OCI-LY3 (cell line): ENCODE data around the gene MIGA2.

Experiments
- H2AFZ ChIP-seq: fragments of 200-600, 300-600 bp; shearing (Covaris generic); 2 replicates; pipeline ENCODE4 v1.6.0; 2014; ENCODE audit warnings: antibody characterized with exemption, low read depth, low read length
- H3K27ac ChIP-seq: fragments of 200-600, 300-600 bp; sonication (generic); 2 replicates; pipeline ENCODE4 v1.5.1; 2014; ENCODE audit warnings: mild to moderate bottlenecking, low read length, moderate library complexity, mixed read lengths
- H3K27me3 ChIP-seq: fragments of 200-600, 300-600 bp; sonication (generic); 2 replicates; pipeline ENCODE4 v1.6.1; 2014; ENCODE audit warnings: low read depth, low read length, mixed read lengths
- H3K36me3 ChIP-seq: fragments of 200-600, 300-600 bp; sonication (generic); replicated peaks from 2 replicates; pipeline ENCODE3; 2014; ENCODE audit warnings: low read depth, low read length, mixed read lengths
- H3K4me1 ChIP-seq: fragments of 300-600, 200-600 bp; sonication (generic); 2 replicates; pipeline ENCODE4 v1.6.1; 2014; ENCODE audit warnings: low read length, mixed read lengths
- H3K4me2 ChIP-seq: fragments of 200-600, 300-600 bp; sonication (generic); 2 replicates; pipeline ENCODE4 v1.6.1; 2014; ENCODE audit warnings: low read length, mixed read lengths
- H3K4me3 ChIP-seq: fragments of 300-600, 200-600 bp; sonication (generic); 2 replicates; pipeline ENCODE4 v1.5.1; 2014; ENCODE audit warnings: antibody characterized with exemption, mild to moderate bottlenecking, low read length, moderate library complexity
- H3K79me2 ChIP-seq: fragments of 300-600, 200-600 bp; shearing (Covaris generic); 2 replicates; pipeline ENCODE4 v1.6.1; 2014; ENCODE audit warnings: mild to moderate bottlenecking, low read length, mixed read lengths
- H3K9ac ChIP-seq: fragments of 300-600, 200-600 bp; shearing (Covaris generic); 2 replicates; pipeline ENCODE4 v1.6.0; 2014; ENCODE audit warnings: mild to moderate bottlenecking, low read length, moderate library complexity
- H3K9me3 ChIP-seq: fragments of 200-600, 300-600 bp; shearing (Covaris generic); 2 replicates; pipeline ENCODE4 v1.6.1; 2014; ENCODE audit warnings: low read length, mixed read lengths; ENCODE audit not compliant: insufficient read depth
- H4K20me1 ChIP-seq: fragments of 200-600, 300-600 bp; sonication (generic); 2 replicates; pipeline ENCODE4 v1.6.1; 2016; ENCODE audit warnings: low read length, mixed read lengths; ENCODE audit not compliant: insufficient read depth
- EZH2phosphoT487 ChIP-seq: fragments of 200-600 bp; shearing (Covaris generic); IDR thresholded peaks from 2 replicates; pipeline ENCODE4 v1.6.1; 2018; ENCODE audit warnings: antibody characterized with exemption, mixed run types, low read depth
- TF ChIP-seq, protein P1 (sequence below): fragments of 200-600, 300-600 bp; sonication (generic); IDR thresholded peaks from 2 replicates; pipeline ENCODE4 v1.5.1; 2014; ENCODE audit warnings: antibody characterized with exemption, low read length, low read depth

MIGA2 gene

DNA sequence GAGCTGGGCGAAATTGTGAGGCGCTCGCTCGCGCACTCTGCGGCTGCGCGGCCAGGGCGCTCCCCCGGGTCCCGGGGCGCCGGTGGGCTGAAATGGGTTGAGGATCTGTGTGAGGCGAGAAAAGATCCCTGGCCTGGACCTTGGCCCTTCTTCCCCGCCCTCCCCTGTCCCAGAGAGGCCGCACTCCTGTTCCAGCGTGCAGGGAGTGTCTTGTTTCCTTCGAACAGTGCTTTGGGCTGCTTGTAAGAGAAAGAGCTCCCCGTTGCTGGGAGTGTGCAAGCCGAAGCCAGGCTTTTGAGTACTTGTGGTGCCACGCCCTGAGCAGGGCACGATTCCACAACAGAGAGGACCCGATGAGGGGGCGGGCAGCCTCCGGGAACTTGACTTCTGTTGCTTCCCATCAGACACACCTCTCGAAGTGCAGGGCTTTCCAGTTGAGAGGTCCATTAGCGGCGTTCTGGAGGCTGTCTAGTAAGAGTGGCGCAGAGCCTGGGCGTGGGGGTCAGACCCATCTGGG, 45.0 kb downstream of the MIGA2 start:
- peak overlapping the region; percentile 93 for H3K4me3 ChIP-seq
- H3K79me2 ChIP-seq, result peaks cover 23% of the 10 kb centered on the region
- H3K27me3 ChIP-seq, result no peaks in the 10 kb centered on the region
- H3K36me3 ChIP-seq, result peaks cover 8% of the 10 kb centered on the region
- peak overlapping the region; percentile 53 for H3K27ac ChIP-seq
- H3K9me3 ChIP-seq, result no peaks in the 10 kb centered on the region
- no peaks in the 10 kb centered on the region; the same call in 1 of the 2 replicates for H4K20me1 ChIP-seq
- TF ChIP-seq, protein P1, sequence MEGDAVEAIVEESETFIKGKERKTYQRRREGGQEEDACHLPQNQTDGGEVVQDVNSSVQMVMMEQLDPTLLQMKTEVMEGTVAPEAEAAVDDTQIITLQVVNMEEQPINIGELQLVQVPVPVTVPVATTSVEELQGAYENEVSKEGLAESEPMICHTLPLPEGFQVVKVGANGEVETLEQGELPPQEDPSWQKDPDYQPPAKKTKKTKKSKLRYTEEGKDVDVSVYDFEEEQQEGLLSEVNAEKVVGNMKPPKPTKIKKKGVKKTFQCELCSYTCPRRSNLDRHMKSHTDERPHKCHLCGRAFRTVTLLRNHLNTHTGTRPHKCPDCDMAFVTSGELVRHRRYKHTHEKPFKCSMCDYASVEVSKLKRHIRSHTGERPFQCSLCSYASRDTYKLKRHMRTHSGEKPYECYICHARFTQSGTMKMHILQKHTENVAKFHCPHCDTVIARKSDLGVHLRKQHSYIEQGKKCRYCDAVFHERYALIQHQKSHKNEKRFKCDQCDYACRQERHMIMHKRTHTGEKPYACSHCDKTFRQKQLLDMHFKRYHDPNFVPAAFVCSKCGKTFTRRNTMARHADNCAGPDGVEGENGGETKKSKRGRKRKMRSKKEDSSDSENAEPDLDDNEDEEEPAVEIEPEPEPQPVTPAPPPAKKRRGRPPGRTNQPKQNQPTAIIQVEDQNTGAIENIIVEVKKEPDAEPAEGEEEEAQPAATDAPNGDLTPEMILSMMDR, result no peak
- no peak for TF ChIP-seq EZH2phosphoT487
- peak overlapping the region; percentile 79 for H3K9ac ChIP-seq
- peak overlapping the region; percentile 93 for H2AFZ ChIP-seq
- H3K4me2 ChIP-seq, result peak overlapping the region; percentile 93
- H3K4me1 ChIP-seq, result peaks cover 8% of the 10 kb centered on the region

- no peak overlapping the region for H3K4me2 ChIP-seq
- H3K79me2 ChIP-seq, result peaks cover 23% of the 10 kb centered on the region
- peaks cover 13% of the 10 kb centered on the region for H3K36me3 ChIP-seq
- no peaks in the 10 kb centered on the region for H3K27me3 ChIP-seq
- H3K27ac ChIP-seq, result no peak overlapping the region
- TF ChIP-seq, protein P1, result no peak
- no peak for TF ChIP-seq EZH2phosphoT487
- peaks cover 8% of the 10 kb centered on the region for H3K4me1 ChIP-seq
- H2AFZ ChIP-seq, result no peak overlapping the region
- H4K20me1 ChIP-seq, result no peaks in the 10 kb centered on the region; the same call in 1 of the 2 replicates
- no peak overlapping the region for H3K9ac ChIP-seq
- no peaks in the 10 kb centered on the region for H3K9me3 ChIP-seq
- no peak overlapping the region for H3K4me3 ChIP-seq
Measured at GRCh38 chr9:129084087-129084486, 47.7 kb downstream of the MIGA2 start.

GRCh38 chr9:129089246-129089645, 52.8 kb downstream of the MIGA2 start:
- no peak overlapping the region for H3K4me2 ChIP-seq
- peaks cover 13% of the 10 kb centered on the region for H3K36me3 ChIP-seq
- H3K9ac ChIP-seq, result no peak overlapping the region
- H4K20me1 ChIP-seq, result no peaks in the 10 kb centered on the region
- H3K4me3 ChIP-seq, result no peak overlapping the region
- no peak overlapping the region for H2AFZ ChIP-seq
- no peak overlapping the region for H3K27ac ChIP-seq
- no peaks in the 10 kb centered on the region for H3K79me2 ChIP-seq
- H3K9me3 ChIP-seq, result no peaks in the 10 kb centered on the region
- H3K4me1 ChIP-seq, result no peaks in the 10 kb centered on the region
- TF ChIP-seq, protein P1, result no peak
- TF ChIP-seq EZH2phosphoT487, result no peak
- H3K27me3 ChIP-seq, result no peaks in the 10 kb centered on the region

DNA sequence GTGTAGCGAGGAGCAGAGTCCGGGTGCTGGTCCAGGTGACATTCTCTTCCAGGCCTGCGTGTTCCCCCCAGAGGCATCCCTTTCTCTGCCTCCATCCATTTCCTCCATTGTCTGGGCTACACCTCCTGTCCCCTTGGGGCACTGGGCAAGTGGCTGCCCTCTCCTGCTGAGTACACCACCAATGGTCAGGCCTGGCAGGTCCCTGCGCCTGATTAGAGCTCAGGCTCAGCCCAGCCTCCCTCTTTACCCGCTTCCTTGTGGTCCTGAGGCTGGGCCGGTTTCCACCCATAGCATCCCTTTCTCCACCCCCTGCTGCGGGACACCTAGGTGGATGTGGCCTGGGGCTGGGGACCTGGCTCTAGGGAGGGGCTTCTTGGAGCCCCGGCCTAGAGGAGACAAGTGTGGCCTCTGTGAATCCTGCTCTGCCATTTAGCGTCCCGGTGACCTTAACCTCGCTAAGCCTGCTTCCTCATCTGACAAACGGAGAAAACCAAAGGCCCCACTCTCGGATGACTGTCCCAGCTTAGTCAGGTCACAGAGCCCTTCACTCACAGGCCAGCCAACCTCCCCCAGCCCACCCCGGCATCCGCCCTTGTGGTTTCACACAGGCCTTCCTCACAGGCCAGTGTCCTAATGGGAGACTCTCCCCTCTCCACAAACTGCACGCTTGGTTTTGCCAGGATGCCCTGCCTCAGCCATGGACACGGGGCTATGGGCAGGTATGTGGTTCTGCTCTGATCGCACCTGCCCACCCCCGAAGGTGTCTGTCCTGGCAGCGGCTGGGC, 57.4 kb downstream of the MIGA2 start:
- no peaks in the 10 kb centered on the region for H3K79me2 ChIP-seq
- no peaks in the 10 kb centered on the region for H4K20me1 ChIP-seq
- no peak overlapping the region for H3K4me3 ChIP-seq
- H3K36me3 ChIP-seq, result no peaks in the 10 kb centered on the region
- no peak overlapping the region for H3K4me2 ChIP-seq
- no peak for TF ChIP-seq EZH2phosphoT487
- TF ChIP-seq, protein P1, result no peak
- no peaks in the 10 kb centered on the region for H3K9me3 ChIP-seq
- H3K4me1 ChIP-seq, result no peaks in the 10 kb centered on the region
- no peaks in the 10 kb centered on the region for H3K27me3 ChIP-seq
- H3K9ac ChIP-seq, result no peak overlapping the region
- no peak overlapping the region for H3K27ac ChIP-seq
- no peak overlapping the region for H2AFZ ChIP-seq
